Hepatocyte (in vitro differentiated cells): ENCODE results near the gene MAP10. TPM values are rescaled to one million over a fixed set of nuclear protein-coding genes. Genes with fewer than 3 reads are reported as not detected.

ENCODE experiments used
- DNase-seq: peaks from one replicate; pipeline ENCODE4 v3.0.0-alpha.2; 2016; ENCODE audit warnings: low spot score
- H2AFZ ChIP-seq: fragments of 200-600 bp; sonication (generic); 2 replicates; pipeline ENCODE4 v1.6.0; 2016; ENCODE audit warnings: antibody characterized with exemption, mild to moderate bottlenecking
- H3K27ac ChIP-seq: fragments of 200-600 bp; sonication (generic); 2 replicates; pipeline ENCODE4 v1.5.1; 2016; ENCODE audit warnings: mild to moderate bottlenecking
- H3K27me3 ChIP-seq: fragments of 200-600 bp; sonication (generic); 2 replicates; pipeline ENCODE4 v1.6.1; 2016
- H3K36me3 ChIP-seq: fragments of 200-600 bp; sonication (generic); replicated peaks from 2 replicates; pipeline ENCODE4 v1.5.1; 2016; ENCODE audit warnings: low read depth; ENCODE audit not compliant: insufficient read depth
- H3K4me1 ChIP-seq: fragments of 200-600 bp; sonication (generic); 2 replicates; pipeline ENCODE4 v1.5.1; 2016; ENCODE audit warnings: mild to moderate bottlenecking, moderate library complexity; ENCODE audit not compliant: insufficient read depth
- H3K4me2 ChIP-seq: fragments of 200-600 bp; sonication (generic); 2 replicates; pipeline ENCODE4 v1.6.0; 2016
- H3K4me3 ChIP-seq: fragments of 200-600 bp; sonication (generic); 2 replicates; pipeline ENCODE4 v1.5.1; 2016; ENCODE audit warnings: mild to moderate bottlenecking
- H3K79me2 ChIP-seq: fragments of 200-600 bp; sonication (generic); 2 replicates; pipeline ENCODE4 v1.6.0; 2017; ENCODE audit warnings: mild to moderate bottlenecking
- H3K9me2 ChIP-seq: fragments of 200-600 bp; sonication (generic); replicated peaks from 2 replicates; pipeline ENCODE4 v1.6.0; 2017; ENCODE audit warnings: mild to moderate bottlenecking; ENCODE audit not compliant: insufficient read depth
- H3K9me3 ChIP-seq: fragments of 200-600 bp; sonication (generic); 2 replicates; pipeline ENCODE4 v1.5.1; 2016; ENCODE audit warnings: low read depth, mild to moderate bottlenecking
- H4K20me1 ChIP-seq: fragments of 200-600 bp; sonication (generic); 2 replicates; pipeline ENCODE4 v1.6.0; 2016; ENCODE audit warnings: mild to moderate bottlenecking; ENCODE audit not compliant: insufficient read depth, poor library complexity, severe bottlenecking
- EZH2 ChIP-seq: fragments of 200-600 bp; sonication (generic); IDR thresholded peaks from 2 replicates; pipeline ENCODE4 v1.6.1; 2016; ENCODE audit warnings: antibody characterized with exemption, mild to moderate bottlenecking, borderline replicate concordance
- EZH2phosphoT487 ChIP-seq: fragments of 200-600 bp; sonication (generic); IDR thresholded peaks from one replicate; pipeline ENCODE4 v1.6.1; 2018; ENCODE audit warnings: antibody characterized with exemption, mild to moderate bottlenecking, low read depth, moderate library complexity; ENCODE audit not compliant: unreplicated experiment, severe bottlenecking
- WGBS: methylation state at CpG from one replicate; pipeline ENCODE4 v1.1.6; 2016; ENCODE audit warnings: low lambda C conversion rate; ENCODE audit errors: missing lambda C conversion rate; 5-methylcytosine and 5-hydroxymethylcytosine counted together
- polyA plus RNA-seq: library from polyadenylated mRNA; unstranded; fragments of >200 nt; fragmentation: Nextera tagmentation; extraction: Ambion mirVana; gene quantifications from 2 replicates; pipeline ENCODE4 v1.2.1, GENCODE V29; 2016
- total RNA-seq: library from RNA; depleted of rRNA; stranded (reverse); fragments of >200 nt; gene quantifications from 2 replicates; pipeline ENCODE4 v1.2.3, GENCODE V29; 2014
- TF ChIP-seq, protein P1 (sequence below): fragments of 200-600 bp; sonication (generic); IDR thresholded peaks from 2 replicates; pipeline ENCODE4 v1.5.1; 2016; ENCODE audit warnings: antibody characterized with exemption, mild to moderate bottlenecking; ENCODE audit not compliant: poor library complexity

The MAP10 gene
- total and polyA plus RNA-seq, 2 experiments from 2014 or later: 2.1 to 5.7 TPM

DNA sequence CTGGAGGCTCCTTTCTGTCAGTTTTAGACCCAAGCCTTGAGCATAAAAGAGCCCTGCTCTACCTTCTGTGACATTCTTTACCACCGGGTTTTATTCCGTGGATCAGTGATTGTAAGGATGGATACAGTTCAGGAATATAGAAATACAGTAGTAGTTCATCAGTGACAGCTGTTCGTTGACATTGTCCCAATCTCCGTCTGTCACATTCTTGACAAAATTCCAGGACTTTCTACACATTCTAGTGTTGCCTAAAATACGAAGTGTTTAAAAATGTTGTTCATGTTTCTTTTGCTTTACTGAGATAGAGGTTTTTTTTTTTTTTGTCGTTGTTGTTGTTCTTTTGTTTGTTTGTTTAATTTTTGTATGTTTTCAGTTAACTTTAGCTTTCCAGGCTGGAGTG lies 29.9 kb downstream of the MAP10 start:
- TF ChIP-seq EZH2phosphoT487: no peak
- TF ChIP-seq, protein P1, sequence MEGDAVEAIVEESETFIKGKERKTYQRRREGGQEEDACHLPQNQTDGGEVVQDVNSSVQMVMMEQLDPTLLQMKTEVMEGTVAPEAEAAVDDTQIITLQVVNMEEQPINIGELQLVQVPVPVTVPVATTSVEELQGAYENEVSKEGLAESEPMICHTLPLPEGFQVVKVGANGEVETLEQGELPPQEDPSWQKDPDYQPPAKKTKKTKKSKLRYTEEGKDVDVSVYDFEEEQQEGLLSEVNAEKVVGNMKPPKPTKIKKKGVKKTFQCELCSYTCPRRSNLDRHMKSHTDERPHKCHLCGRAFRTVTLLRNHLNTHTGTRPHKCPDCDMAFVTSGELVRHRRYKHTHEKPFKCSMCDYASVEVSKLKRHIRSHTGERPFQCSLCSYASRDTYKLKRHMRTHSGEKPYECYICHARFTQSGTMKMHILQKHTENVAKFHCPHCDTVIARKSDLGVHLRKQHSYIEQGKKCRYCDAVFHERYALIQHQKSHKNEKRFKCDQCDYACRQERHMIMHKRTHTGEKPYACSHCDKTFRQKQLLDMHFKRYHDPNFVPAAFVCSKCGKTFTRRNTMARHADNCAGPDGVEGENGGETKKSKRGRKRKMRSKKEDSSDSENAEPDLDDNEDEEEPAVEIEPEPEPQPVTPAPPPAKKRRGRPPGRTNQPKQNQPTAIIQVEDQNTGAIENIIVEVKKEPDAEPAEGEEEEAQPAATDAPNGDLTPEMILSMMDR: no peak
- TF ChIP-seq EZH2: no peak
- no peaks in the 10 kb centered on the region for H4K20me1 ChIP-seq
- no peak for DNase-seq

DNA sequence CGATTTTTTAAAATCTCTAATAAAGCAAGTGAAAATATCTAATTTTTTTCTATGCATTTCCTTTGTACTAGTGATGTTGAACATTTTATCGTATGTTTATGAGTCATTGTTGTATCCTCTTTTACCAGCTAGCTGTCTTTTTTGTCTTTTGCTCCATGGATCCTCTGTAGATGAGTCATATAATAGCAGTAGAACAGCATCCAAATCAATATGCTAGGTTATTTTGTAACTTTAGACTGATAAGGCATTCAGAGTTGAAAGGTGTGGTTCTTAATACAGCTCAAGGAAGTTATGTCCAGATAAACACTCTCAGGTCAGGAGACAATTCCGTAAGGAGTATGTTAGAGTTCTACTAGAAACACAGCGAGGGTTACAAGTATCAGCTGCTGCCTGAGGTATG lies 31.9 kb downstream of the MAP10 start:
- no peaks in the 10 kb centered on the region for H3K9me2 ChIP-seq
- no peak overlapping the region for H2AFZ ChIP-seq
- H3K4me1 ChIP-seq: no peaks in the 10 kb centered on the region
- H4K20me1 ChIP-seq: no peaks in the 10 kb centered on the region
- DNase-seq: peak; percentile 11
- no peaks in the 10 kb centered on the region for H3K36me3 ChIP-seq
- no peak overlapping the region for H3K4me2 ChIP-seq
- H3K27me3 ChIP-seq: no peaks in the 10 kb centered on the region
- H3K9me3 ChIP-seq: no peaks in the 10 kb centered on the region
- no peak for TF ChIP-seq EZH2phosphoT487
- TF ChIP-seq, protein P1: no peak
- TF ChIP-seq EZH2: no peak
- H3K4me3 ChIP-seq: no peak overlapping the region
- WGBS: 70% methylated on average over 4 of the region's 4 CpGs
- no peak overlapping the region for H3K27ac ChIP-seq
- no peaks in the 10 kb centered on the region for H3K79me2 ChIP-seq

More for the DNA sequence above, 29.9 kb downstream of the MAP10 start:
- Histone ChIP-seq H3K9me3 (no peaks in the 10 kb centered on the region), H3K4me2 (no peak overlapping the region), H3K4me1 (peaks cover 3% of the 10 kb centered on the region), H3K4me3 (no peak overlapping the region), H3K79me2 (no peaks in the 10 kb centered on the region), H3K9me2 (no peaks in the 10 kb centered on the region), H2AFZ (no peak overlapping the region), H3K27me3 (no peaks in the 10 kb centered on the region), H3K27ac (no peak overlapping the region), H3K36me3 (no peaks in the 10 kb centered on the region)
- 94% methylated on average over 6 of the region's 6 CpGs for WGBS

DNA sequence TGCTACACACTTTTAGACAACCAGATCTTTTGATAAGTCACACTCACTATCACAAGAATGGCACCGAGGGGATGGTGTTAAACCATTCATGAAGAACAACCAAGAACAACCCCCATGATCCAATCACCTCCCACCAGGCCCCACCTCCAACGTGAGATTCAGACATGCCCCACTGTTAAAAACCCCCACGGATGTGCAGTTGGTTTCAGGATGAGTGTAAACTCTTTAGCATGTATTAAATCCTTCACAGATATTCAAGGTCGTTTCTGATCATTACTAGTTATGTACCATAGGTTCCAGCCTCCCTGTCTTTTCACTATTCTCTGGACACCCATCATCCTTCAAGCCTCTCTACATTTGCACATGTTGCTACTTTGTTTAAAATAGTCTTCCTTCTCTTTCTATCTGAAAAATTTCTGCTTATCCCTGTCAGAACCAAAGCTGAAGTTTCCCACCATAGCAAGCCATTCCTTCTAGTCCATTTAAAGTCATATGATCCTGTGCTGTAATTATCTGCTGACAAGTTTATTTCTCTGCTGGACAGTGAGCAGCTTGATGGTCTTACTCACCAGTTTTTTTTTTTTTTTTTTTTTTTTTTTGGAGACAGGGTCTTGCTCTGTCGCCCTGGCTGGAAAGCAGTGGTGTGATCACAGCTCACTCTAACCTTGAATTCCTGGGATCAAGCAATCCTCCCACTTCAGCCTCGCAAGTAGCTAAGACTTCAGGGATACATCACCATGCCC lies 36.8 kb downstream of the MAP10 start:
- H2AFZ ChIP-seq: no peak overlapping the region
- H3K9me3 ChIP-seq: no peaks in the 10 kb centered on the region
- no peaks in the 10 kb centered on the region for H3K4me1 ChIP-seq
- H3K4me2 ChIP-seq: no peak overlapping the region
- TF ChIP-seq EZH2 (no peak), EZH2phosphoT487 (no peak)
- TF ChIP-seq, protein P1: no peak
- no peak for DNase-seq
- H3K27me3 ChIP-seq: no peaks in the 10 kb centered on the region
- no peaks in the 10 kb centered on the region for H4K20me1 ChIP-seq
- no peak overlapping the region for H3K4me3 ChIP-seq
- WGBS: 87% methylated on average over 6 of the region's 6 CpGs
- H3K79me2 ChIP-seq: no peaks in the 10 kb centered on the region
- no peaks in the 10 kb centered on the region for H3K9me2 ChIP-seq
- H3K36me3 ChIP-seq: no peaks in the 10 kb centered on the region
- no peak overlapping the region for H3K27ac ChIP-seq
